HT-29 (cell line): ENCODE data around the gene ELMO1. TPM values are rescaled to one million over a fixed set of nuclear protein-coding genes. Genes with fewer than 3 reads are reported as not detected.
A peak's percentile ranks its signal among the peaks of the same experiment; 100 is the strongest.

ENCODE experiments used
- DNase-seq: peaks from one replicate; pipeline ENCODE4 v3.0.0-alpha.2; 2015; ENCODE audit warnings: low spot score
- total RNA-seq: library from RNA; depleted of rRNA; stranded (reverse); fragments of >200 nt; shearing (Covaris generic); gene quantifications from 2 replicates; pipeline ENCODE4 v1.2.3, GENCODE V29; 2014

ELMO1 gene
- total RNA-seq, 1 experiment from 2014 or later, result 0.41 TPM

DNA sequence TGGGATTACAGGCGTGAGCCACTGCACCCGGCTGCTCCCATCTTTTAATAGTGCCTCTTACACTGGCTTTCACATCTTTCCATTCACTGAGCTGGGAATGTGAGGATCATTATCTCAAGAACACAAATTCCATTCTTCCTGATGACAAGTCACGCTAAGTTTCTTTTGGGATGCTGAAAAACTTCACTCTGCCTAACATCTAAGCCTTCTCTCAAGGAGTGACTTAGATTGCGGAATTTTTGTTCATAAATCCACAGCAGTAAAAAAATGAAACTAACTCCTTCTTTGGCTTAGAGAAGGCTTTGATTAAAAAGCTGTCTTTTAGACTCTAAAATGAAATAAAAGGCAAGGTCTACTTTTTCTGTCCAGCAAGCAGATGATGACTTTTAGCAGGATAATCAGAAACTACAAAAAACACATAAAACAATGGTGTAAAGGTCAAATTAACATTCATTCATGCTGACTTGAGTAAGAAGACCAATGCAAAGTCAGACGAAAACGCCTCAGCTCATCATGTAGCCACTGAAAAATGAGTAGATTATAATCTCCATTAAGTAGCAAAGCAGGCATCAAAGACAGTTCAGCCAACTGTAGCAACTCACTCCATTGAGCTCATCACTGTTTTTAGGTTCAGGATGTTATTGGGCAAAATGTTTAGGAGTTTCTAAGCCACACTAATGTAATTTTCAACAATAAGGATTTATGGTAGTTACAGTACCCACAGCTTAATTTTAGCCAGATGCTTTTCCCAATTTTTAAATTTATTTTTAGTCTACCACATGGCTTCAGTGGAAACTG, 178.8 kb downstream of the ELMO1 start:
- no peak for DNase-seq

- DNase-seq, result no peak
Measured at GRCh38 chr7:37267251-37267650, 181.4 kb downstream of the ELMO1 start.

GRCh38 chr7:37265876-37266275, 182.8 kb downstream of the ELMO1 start:
- no peak for DNase-seq

DNA sequence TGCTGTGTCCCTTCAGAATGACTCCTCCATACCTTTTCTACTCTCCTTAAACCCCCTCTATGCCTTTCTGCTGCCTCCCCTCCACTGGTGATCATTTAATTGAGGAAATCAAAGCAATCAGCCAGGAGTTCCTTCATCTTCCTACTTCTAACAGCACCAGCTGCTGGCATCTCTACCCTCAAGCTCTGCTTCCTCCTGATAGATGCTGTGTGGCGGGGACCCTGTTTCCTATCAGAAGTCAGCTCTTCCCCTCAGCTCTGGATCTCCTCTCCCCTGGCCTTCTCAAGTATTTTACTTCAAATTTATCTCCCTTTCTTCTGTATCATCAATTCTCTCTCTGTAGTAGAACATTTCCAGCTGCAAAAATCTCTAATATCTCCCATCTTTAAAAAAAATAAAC, 183.7 kb downstream of the ELMO1 start:
- no peak for DNase-seq

DNA sequence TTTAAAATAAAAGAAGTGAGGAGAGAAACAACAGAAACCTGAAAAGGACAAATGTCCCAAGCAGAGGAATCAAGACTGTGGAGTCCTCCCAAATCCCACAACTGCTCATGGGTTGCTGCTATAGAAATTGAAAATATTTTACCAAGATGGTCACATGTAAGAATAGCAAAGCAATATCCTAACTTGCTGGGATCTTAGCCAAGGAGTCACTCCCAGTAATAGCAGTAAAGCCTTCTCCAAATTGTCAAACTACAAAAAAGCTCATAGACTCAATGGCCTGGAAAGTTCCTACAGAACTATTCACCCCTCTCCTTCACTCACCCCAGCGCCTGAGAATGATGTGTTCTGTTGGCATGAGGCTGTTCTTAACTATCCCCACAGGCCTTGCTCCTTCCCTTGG, 186.5 kb downstream of the ELMO1 start:
- no peak for DNase-seq

DNA sequence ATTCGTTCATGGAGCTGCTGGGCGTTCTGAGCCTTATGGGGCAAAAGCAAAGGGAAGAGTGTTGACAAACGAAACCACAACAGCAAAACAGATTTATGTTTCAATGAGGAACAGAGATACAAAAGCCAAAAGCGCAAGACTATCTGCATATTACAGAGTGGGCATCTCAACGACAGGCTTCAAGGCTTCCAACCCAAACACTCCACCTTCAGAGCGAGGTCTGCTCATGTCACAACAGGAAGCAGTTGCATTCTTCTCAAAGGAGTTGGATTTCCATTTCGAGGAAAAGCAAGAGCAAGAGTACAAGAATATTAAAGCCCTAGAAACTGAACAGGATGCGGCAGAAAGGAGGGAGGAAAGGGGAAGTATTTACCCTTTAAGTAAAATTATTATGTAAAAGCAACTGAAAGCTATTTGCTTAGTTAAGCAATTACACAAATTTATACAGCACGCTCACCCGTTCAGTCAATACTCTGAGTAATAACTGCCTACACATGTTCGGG, 189.3 kb downstream of the ELMO1 start:
- DNase-seq, result no peak

GRCh38 chr7:37256631-37257030, 192.0 kb downstream of the ELMO1 start:
- no peak for DNase-seq

GRCh38 chr7:37255327-37255944, 193.2 kb downstream of the ELMO1 start:
- DNase-seq, result no peak

GRCh38 chr7:37251222-37251621, 197.4 kb downstream of the ELMO1 start:
- DNase-seq, result no peak

GRCh38 chr7:37249240-37249639, 199.4 kb downstream of the ELMO1 start:
- no peak for DNase-seq

GRCh38 chr7:37248396-37248861, 200.2 kb downstream of the ELMO1 start:
- no peak for DNase-seq

- DNase-seq, result no peak
Measured at GRCh38 chr7:37247861-37248260, 200.8 kb downstream of the ELMO1 start.

DNA sequence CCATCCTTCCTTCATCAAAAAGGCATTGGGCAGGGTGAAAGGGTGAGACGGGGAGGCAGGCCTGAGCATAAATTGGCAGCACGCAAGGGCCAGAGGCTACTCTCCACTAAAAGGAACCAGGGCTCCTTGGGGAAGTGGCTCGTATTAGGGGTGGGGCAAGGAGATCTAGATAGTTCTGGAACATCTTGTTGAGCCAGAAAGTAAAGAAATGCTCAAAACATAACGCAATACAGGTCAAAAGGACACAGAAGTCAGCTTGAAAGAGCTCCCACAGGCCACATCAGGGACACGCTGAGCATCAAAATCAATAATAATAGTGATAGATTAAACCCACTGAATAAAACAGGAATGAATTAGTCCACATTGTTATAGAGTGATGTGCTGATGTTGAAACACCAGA, 203.1 kb downstream of the ELMO1 start:
- DNase-seq, result no peak

DNA sequence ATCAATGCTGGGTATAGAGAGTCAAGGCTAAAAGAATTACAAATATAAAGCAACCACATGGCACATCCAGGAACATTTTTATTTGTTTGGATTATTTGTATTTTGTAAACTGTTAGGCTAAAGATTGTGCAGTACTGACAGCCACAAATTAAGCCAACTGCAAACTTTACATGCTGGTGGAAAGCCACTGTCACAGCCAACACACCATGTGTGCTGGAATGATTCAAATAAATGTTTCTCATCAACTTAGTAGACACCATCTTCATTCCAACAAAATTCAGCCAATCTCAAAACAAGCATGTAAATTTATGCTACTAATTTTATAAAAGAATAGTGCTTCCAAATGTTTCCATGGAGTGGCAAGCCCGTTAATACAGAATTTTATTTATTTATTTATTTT, 211.8 kb downstream of the ELMO1 start:
- no peak for DNase-seq

GRCh38 chr7:37235813-37236212, 212.9 kb downstream of the ELMO1 start:
- DNase-seq, result no peak

DNA sequence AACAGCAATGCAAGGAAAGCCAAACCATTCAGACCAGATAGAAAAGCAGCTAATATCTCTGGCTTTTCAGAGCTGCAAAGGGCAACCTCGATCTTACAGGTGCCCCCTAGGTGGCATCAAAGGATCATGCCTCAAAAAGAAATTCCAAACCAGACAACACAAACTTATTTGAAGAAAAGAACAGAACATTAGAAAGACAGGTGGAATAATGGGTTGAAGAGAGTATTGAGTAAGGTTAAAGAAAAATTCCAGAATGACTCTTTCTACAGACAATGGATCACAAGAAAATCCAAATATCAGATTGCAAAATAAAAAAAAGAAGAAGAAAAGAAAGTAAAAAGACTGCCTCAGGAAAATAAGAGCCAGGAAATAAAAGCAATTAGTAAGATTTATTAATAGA, 213.7 kb downstream of the ELMO1 start:
- peak; percentile 47 for DNase-seq

GRCh38 chr7:37234334-37234733, 214.3 kb downstream of the ELMO1 start:
- no peak for DNase-seq

DNA sequence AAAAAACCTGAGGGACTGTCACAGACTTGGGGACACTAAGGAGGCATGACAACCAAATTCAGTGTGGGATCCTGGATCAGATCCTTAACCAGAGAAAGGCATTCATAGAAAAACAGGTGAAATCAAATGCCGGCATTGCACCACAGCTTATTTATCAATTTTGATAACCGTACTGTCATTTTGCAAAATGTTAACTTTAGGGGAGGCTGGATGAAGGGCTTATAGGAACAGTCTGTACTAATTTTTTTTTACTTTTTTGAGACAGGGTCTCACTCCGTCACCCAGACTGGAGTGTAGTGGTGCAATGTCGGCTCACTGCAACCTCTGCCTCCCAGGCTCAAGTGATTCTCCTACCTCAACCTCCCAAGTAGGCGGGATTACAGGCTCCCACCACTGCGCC, 217.1 kb downstream of the ELMO1 start:
- DNase-seq, result no peak

GRCh38 chr7:37230221-37230620, 218.4 kb downstream of the ELMO1 start:
- no peak for DNase-seq

DNA sequence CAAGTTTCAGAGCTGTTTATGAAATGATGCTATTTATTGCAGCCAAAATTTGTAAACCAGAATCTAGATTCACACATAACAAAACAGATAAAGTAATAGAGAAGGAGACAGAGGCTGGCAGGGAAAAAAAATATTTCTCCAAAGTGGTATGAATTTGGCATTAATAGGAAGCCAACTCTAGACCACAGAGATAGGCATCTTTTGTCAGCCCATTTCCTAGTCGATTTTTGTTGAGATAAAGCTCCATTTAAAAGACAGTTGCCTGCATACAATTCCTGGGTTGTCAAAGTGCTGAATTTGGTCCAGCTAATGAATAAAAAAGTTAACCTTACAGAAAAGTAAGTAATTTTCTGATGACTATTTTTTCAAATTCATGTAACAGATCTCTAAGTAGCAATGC, 219.3 kb downstream of the ELMO1 start:
- DNase-seq, result no peak

GRCh38 chr7:37225285-37225969, 223.2 kb downstream of the ELMO1 start:
- DNase-seq, result no peak

GRCh38 chr7:37224746-37225145, 223.9 kb downstream of the ELMO1 start:
- no peak for DNase-seq
